GM15510 (cell line): Measurements from ENCODE around the gene ZNF329.

Source experiments
- POLR2A ChIP-seq: IDR thresholded peaks from 3 replicates; pipeline ENCODE4 v1.6.1; 2011; ENCODE audit warnings: borderline replicate concordance; ENCODE audit not compliant: insufficient read length; ENCODE audit errors: extremely low read depth

ZNF329 gene

DNA sequence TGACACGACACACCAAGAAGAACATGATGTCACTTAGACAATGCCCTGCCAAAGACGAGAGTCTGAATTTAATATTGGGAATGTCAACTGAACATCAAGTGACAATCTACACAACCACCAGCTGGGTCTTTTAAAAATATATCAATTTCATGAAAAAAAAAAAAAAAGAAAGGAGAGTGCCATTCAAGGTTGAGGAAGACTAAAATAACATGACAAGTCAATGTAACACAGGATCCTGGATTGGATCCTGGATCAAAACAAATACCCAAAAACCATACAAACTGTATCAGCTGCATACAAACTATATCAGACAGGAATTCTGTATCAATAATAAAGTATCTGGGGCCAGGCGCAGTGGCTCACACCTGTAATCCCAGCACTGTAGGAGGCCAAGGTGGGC is 4.7 kb downstream of the ZNF329 start:
- TF ChIP-seq POLR2A: no peak

- TF ChIP-seq POLR2A: no peak
Observed at GRCh38 chr19:58134244-58134643, 16.3 kb downstream of the ZNF329 start.

- no peak for TF ChIP-seq POLR2A
Observed at GRCh38 chr19:58129284-58129683, 21.3 kb downstream of the ZNF329 start.

- TF ChIP-seq POLR2A: no peak
Observed at GRCh38 chr19:58128041-58128685, 22.4 kb downstream of the ZNF329 start.

GRCh38 chr19:58123354-58123753 is 27.2 kb downstream of the ZNF329 start:
- no peak for TF ChIP-seq POLR2A

- no peak for TF ChIP-seq POLR2A
Observed at GRCh38 chr19:58118979-58119733, 31.4 kb downstream of the ZNF329 start.

GRCh38 chr19:58117841-58118575 is 32.6 kb downstream of the ZNF329 start:
- no peak for TF ChIP-seq POLR2A

- TF ChIP-seq POLR2A: no peak
Observed at GRCh38 chr19:58108546-58108817, 42.1 kb downstream of the ZNF329 start.

DNA sequence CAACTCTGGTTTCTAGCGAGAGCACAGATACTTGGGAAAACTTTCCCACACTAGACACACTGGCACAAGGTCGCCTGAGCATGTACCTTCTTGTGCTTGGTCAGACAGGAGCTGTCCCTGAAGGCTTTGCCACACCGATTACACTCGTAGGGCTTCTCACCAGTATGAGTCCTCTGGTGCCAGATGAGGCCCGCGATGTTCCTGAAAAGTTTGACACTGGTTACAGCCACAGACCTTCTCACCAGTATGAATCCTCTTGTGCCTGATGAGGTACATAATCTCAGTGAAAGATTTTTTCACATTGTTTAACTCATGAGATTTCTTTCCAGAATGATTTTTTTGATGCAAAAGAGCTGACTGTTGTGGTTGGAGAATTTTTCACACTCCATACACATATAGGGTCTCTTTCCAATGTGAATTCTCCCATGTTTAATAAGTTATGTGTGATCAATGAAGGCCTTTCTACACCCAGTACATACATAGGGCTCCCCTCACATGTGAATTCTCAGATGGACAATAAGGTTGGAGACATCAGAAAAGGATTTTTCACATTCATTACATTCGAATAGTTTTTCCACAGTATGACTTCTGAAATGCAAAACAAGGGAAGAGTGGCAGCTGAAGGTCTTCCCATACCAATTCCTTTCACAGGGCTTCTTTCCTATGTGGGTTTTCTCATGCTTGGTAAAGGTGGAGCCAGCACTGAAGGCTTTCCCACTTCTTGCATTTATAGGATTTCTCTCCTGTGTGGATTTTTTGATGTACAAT is 42.6 kb downstream of the ZNF329 start:
- no peak for TF ChIP-seq POLR2A

GRCh38 chr19:58098682-58098998 is 51.9 kb downstream of the ZNF329 start:
- TF ChIP-seq POLR2A: no peak

GRCh38 chr19:58097781-58098681 is 52.6 kb downstream of the ZNF329 start, which contains the start of gene ZSCAN18:
Gene ZSCAN18, minus strand, starts transcription at chr19:58098231. Its CDS starts 7,964 bp downstream, at chr19:58090267.
- peak; percentile 16 for TF ChIP-seq POLR2A

- no peak for TF ChIP-seq POLR2A
Observed at GRCh38 chr19:58097349-58097748, 53.2 kb downstream of the ZNF329 start.

DNA sequence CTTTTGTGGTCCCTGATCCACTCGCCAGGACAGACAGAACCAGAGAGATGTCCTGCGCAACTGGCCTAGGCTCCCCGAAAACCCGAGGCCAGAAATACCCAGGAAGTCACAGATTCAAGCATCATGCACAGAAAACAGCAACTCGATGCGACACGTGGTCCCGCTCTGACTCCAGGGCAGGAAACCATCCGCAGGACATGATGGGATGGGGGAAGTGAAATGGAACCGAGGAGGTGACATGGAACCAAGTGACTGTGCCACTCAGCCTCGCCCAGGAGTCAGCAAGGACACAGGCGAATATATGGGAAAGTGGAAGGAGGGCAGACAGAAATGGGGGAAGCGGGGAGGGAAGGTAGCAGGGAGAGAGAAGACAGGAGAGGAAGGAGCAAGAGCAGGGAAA is 53.7 kb downstream of the ZNF329 start:
- no peak for TF ChIP-seq POLR2A

DNA sequence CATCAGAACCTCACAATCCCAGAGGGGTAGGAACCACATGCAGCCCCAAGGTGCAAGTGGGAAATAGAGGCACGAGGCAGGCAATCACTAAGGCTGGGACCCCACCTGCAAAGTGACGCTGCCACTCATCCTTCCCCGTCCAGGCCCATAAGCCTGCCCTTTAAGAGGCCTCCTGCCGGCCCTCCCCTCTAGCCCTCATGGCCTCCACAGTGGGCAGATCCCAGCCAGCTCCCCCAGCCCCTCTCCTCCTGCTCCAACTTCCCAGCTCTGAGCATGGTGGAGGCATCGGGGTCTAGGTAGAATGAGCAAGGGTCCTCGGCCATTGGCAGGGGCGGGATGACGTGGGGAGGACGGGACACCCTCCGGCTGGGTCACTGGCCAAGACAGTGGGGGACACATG is 55.3 kb downstream of the ZNF329 start:
- TF ChIP-seq POLR2A: no peak
